H1 (cell line): ENCODE results near the gene GTF2H3. TPM values are rescaled to one million over a fixed set of nuclear protein-coding genes. Genes with fewer than 3 reads are reported as not detected.

ENCODE experiments used
- CTCF ChIA-PET: fragments of 300-600 bp; sonication (Branson Sonifier 250); formaldehyde crosslinking; loops from one replicate; lab custom pipeline; 2021; ENCODE audit not compliant: partially characterized antibody; lab: Charles Lee
- POLR2A ChIA-PET: fragments of 300-600 bp; sonication (Branson Sonifier 250); formaldehyde crosslinking; loops from one replicate; lab custom pipeline; 2021; ENCODE audit warnings: inconsistent platforms; ENCODE audit not compliant: partially characterized antibody; lab: Charles Lee
- DNase-seq, 2 experiments: peaks; one replicate each; pipeline versions ENCODE4 v3.0.0 to v3.0.0-alpha.2; 2010 to 2022; ENCODE audit warnings: low spot score in 2 of 2, low read depth in 1 of 2, mixed read lengths in 1 of 2
- FAIRE-seq: peaks from 2 replicates; lab custom pipeline; 2011; peaks lifted over from hg19 to GRCh38; lab: Jason Lieb, UNC
- H2AFZ ChIP-seq: 2 replicates; pipeline ENCODE4 v1.8.1; 2012; ENCODE audit warnings: low read length, inconsistent platforms
- H2AK5ac ChIP-seq: 2 replicates; pipeline ENCODE4 v1.6.1; 2013; ENCODE audit warnings: low read depth, low read length
- H2BK120ac ChIP-seq: replicated peaks from 2 replicates; pipeline ENCODE3; 2013; ENCODE audit warnings: low read depth, low read length, inconsistent platforms
- H2BK12ac ChIP-seq: 2 replicates; pipeline ENCODE4 v1.6.1; 2013; ENCODE audit warnings: low read depth, low read length
- H2BK15ac ChIP-seq: 2 replicates; pipeline ENCODE4 v1.6.1; 2013; ENCODE audit warnings: low read length
- H2BK20ac ChIP-seq: 2 replicates; pipeline ENCODE4 v1.6.1; 2013; ENCODE audit warnings: low read length
- H2BK5ac ChIP-seq: 2 replicates; pipeline ENCODE4 v1.6.1; 2013; ENCODE audit warnings: low read depth, low read length
- H3K14ac ChIP-seq: 2 replicates; pipeline ENCODE4 v1.6.1; 2013; ENCODE audit warnings: inconsistent platforms; ENCODE audit not compliant: insufficient read length
- H3K18ac ChIP-seq: 2 replicates; pipeline ENCODE4 v1.6.1; 2013; ENCODE audit warnings: low read length; ENCODE audit errors: extremely low read depth
- H3K23ac ChIP-seq: 2 replicates; pipeline ENCODE4 v1.6.1; 2013; ENCODE audit warnings: inconsistent platforms; ENCODE audit not compliant: insufficient read length
- H3K23me2 ChIP-seq: 2 replicates; pipeline ENCODE4 v1.6.1; 2013; ENCODE audit warnings: low read depth, low read length
- H3K27ac ChIP-seq: 2 replicates; pipeline ENCODE4 v1.6.1; 2011; ENCODE audit warnings: low read depth, low read length, inconsistent platforms
- H3K27me3 ChIP-seq, 4 experiments: replicated peaks in 1 of 4; 1 replicate in 1 of 4; 2 replicates in 3 of 4; pipeline versions ENCODE4 v1.6.1 to v1.8.1; 2011 to 2013; ENCODE audit warnings: low read length in 3 of 4, mild to moderate bottlenecking in 3 of 4, inconsistent platforms in 2 of 4, mixed read lengths in 2 of 4, moderate library complexity in 1 of 4; ENCODE audit not compliant: control insufficient read depth in 3 of 4, insufficient read depth in 3 of 4; ENCODE audit errors: extremely low read depth in 1 of 4
- H3K36me3 ChIP-seq, 4 experiments: 2 replicates each; pipeline versions ENCODE4 v1.6.1 to v1.8.1; 2011 to 2013; ENCODE audit warnings: mild to moderate bottlenecking in 4 of 4, low read length in 3 of 4, moderate library complexity in 2 of 4, control low read depth in 1 of 4, inconsistent platforms in 1 of 4; ENCODE audit not compliant: insufficient read depth in 4 of 4, control insufficient read depth in 2 of 4
- H3K4ac ChIP-seq: replicated peaks from 2 replicates; pipeline ENCODE3; 2013; ENCODE audit warnings: low read length, low read depth, mixed read lengths, inconsistent platforms; ENCODE audit not compliant: insufficient read length
- H3K4me1 ChIP-seq, 4 experiments: replicated peaks in 1 of 4; 1 replicate in 1 of 4; 2 replicates in 3 of 4; pipeline versions ENCODE4 v1.6.1 to v1.8.1; 2011 to 2013; ENCODE audit warnings: low read length in 3 of 4, inconsistent platforms in 2 of 4, mixed read lengths in 1 of 4; ENCODE audit not compliant: insufficient read depth in 4 of 4, control insufficient read depth in 3 of 4
- H3K4me2 ChIP-seq, 2 experiments: 2 replicates each; pipeline versions ENCODE4 v1.6.1 to v1.8.1; 2011 to 2013; ENCODE audit warnings: low read depth in 2 of 2, low read length in 2 of 2, control low read depth in 1 of 2, inconsistent platforms in 1 of 2, mild to moderate bottlenecking in 1 of 2; ENCODE audit not compliant: insufficient read depth in 1 of 2
- H3K4me3 ChIP-seq, 4 experiments: fragments of 200-600, 300-600 bp in 1 of 4; sonication (generic), shearing (Covaris generic), sonication (Bioruptor Twin) in 1 of 4; 2 replicates each; pipeline versions ENCODE4 v1.5.1 to v1.8.1; 2011 to 2016; ENCODE audit warnings: low read length in 4 of 4, low read depth in 3 of 4, control low read depth in 2 of 4, inconsistent platforms in 2 of 4, mild to moderate bottlenecking in 2 of 4, mixed read lengths in 1 of 4, moderate library complexity in 1 of 4; ENCODE audit not compliant: insufficient read depth in 2 of 4; ENCODE audit errors: extremely low read depth in 1 of 4
- H3K56ac ChIP-seq: replicated peaks from 2 replicates; pipeline ENCODE3; 2013; ENCODE audit warnings: low read depth, mild to moderate bottlenecking, mixed read lengths, low read length, inconsistent platforms; ENCODE audit not compliant: insufficient read length
- H3K79me1 ChIP-seq: 2 replicates; pipeline ENCODE4 v1.6.1; 2013; ENCODE audit warnings: low read depth, low read length, control low read depth
- H3K79me2 ChIP-seq, 2 experiments: 2 replicates each; pipeline versions ENCODE4 v1.6.1 to v1.8.1; 2012 to 2013; ENCODE audit warnings: low read length in 2 of 2, mild to moderate bottlenecking in 2 of 2, inconsistent platforms in 1 of 2; ENCODE audit not compliant: insufficient read depth in 2 of 2, control insufficient read depth in 1 of 2
- H3K9ac ChIP-seq, 4 experiments: replicated peaks in 1 of 4; 1 replicate in 1 of 4; 2 replicates in 3 of 4; pipeline versions ENCODE4 v1.6.1 to v1.8.1; 2011 to 2013; ENCODE audit warnings: low read depth in 3 of 4, low read length in 3 of 4, control low read depth in 2 of 4, mild to moderate bottlenecking in 2 of 4, moderate library complexity in 2 of 4, inconsistent platforms in 1 of 4; ENCODE audit errors: extremely low read depth in 1 of 4
- H3K9me3 ChIP-seq, 2 experiments: 2 replicates each; pipeline versions ENCODE4 v1.6.1 to v1.8.1; 2012 to 2013; ENCODE audit warnings: mild to moderate bottlenecking in 2 of 2, moderate library complexity in 2 of 2, control low read depth in 1 of 2, inconsistent platforms in 1 of 2, low read depth in 1 of 2, low read length in 1 of 2, mixed read lengths in 1 of 2; ENCODE audit not compliant: insufficient read depth in 2 of 2
- H4K20me1 ChIP-seq, 2 experiments: replicated peaks in 1 of 2; 2 replicates each; pipeline versions ENCODE3 to v1.8.1; 2011 to 2013; ENCODE audit warnings: inconsistent platforms in 2 of 2, low read length in 2 of 2, mild to moderate bottlenecking in 1 of 2; ENCODE audit not compliant: insufficient read depth in 2 of 2, control insufficient read depth in 1 of 2
- H4K5ac ChIP-seq: 2 replicates; pipeline ENCODE4 v1.6.1; 2013; ENCODE audit warnings: low read length, low read depth, mixed read lengths, inconsistent platforms; ENCODE audit not compliant: insufficient read length
- H4K8ac ChIP-seq: 2 replicates; pipeline ENCODE4 v1.8.0; 2013; ENCODE audit warnings: mild to moderate bottlenecking, moderate library complexity, low read length, inconsistent platforms; ENCODE audit not compliant: insufficient read depth; ENCODE audit errors: extremely low read depth
- H4K91ac ChIP-seq: replicated peaks from 2 replicates; pipeline ENCODE3; 2013; ENCODE audit warnings: low read length, mixed read lengths, inconsistent platforms; ENCODE audit not compliant: insufficient read length
- CEBPB ChIP-seq: IDR thresholded peaks from 2 replicates; pipeline ENCODE4 v1.6.1; 2012; ENCODE audit warnings: low read depth, low read length
- HDAC2 ChIP-seq, 2 experiments: fragments of 300-600 bp in 1 of 2; sonication (generic) in 1 of 2; IDR thresholded peaks; 2 replicates each; pipeline ENCODE4 v1.6.1; 2011 to 2012; ENCODE audit warnings: low read depth in 2 of 2, low read length in 2 of 2, mild to moderate bottlenecking in 2 of 2, moderate library complexity in 2 of 2, borderline replicate concordance in 1 of 2, inconsistent platforms in 1 of 2
- MAFK ChIP-seq: IDR thresholded peaks from 2 replicates; pipeline ENCODE4 v1.6.1; 2012; ENCODE audit warnings: low read depth, mild to moderate bottlenecking, improper control_type of control experiment, low read length
- PHF8 ChIP-seq: fragments of 200-600 bp; sonication (generic); conservative IDR thresholded peaks from 2 replicates; pipeline ENCODE4 v1.7.1; 2012; ENCODE audit warnings: low read depth, mild to moderate bottlenecking, inconsistent platforms, low read length, moderate library complexity
- POLR2A ChIP-seq, 2 experiments: IDR thresholded peaks; 1 replicate in 1 of 2; 2 replicates in 1 of 2; pipeline ENCODE4 v1.6.1; 2011; ENCODE audit warnings: low read depth in 2 of 2, low read length in 2 of 2, mild to moderate bottlenecking in 2 of 2; ENCODE audit errors: control extremely low read depth in 1 of 2
- RAD21 ChIP-seq, 2 experiments: IDR thresholded peaks in 1 of 2; conservative IDR thresholded peaks in 1 of 2; 2 replicates each; pipeline ENCODE4 v1.6.1; 2011; ENCODE audit warnings: low read depth in 2 of 2, low read length in 2 of 2, improper control_type of control experiment in 1 of 2, inconsistent platforms in 1 of 2, mild to moderate bottlenecking in 1 of 2, moderate library complexity in 1 of 2
- SP1 ChIP-seq: IDR thresholded peaks from 2 replicates; pipeline ENCODE4 v1.6.1; 2011; ENCODE audit warnings: low read depth, low read length
- SP2 ChIP-seq: IDR thresholded peaks from 2 replicates; pipeline ENCODE4 v1.6.1; 2012; ENCODE audit warnings: mild to moderate bottlenecking, low read length, inconsistent platforms
- SP4 ChIP-seq: IDR thresholded peaks from 2 replicates; pipeline ENCODE4 v1.6.1; 2012; ENCODE audit warnings: low read length, inconsistent platforms
- TAF7 ChIP-seq: optimal IDR thresholded peaks from 2 replicates; pipeline ENCODE3; 2011; ENCODE audit warnings: low read depth, mild to moderate bottlenecking, inconsistent platforms, low read length, moderate library complexity, borderline replicate concordance
- WGBS, 2 experiments: shearing (Covaris generic) in 1 of 2; methylation state at CpG; one replicate each; pipeline versions ENCODE4 v1.1.6 to v1.1.7; 2013 to 2015; ENCODE audit warnings: low lambda C conversion rate in 2 of 2, mixed read lengths in 2 of 2, inconsistent platforms in 1 of 2, low coverage in 1 of 2, missing lambda C conversion rate in 1 of 2; ENCODE audit not compliant: insufficient replicate concordance in 2 of 2, insufficient coverage in 1 of 2, insufficient read length in 1 of 2; ENCODE audit errors: extremely low coverage in 1 of 2, missing lambda C conversion rate in 1 of 2; 5-methylcytosine and 5-hydroxymethylcytosine counted together
- polyA plus RNA-seq, 7 experiments: library from polyadenylated mRNA; depleted of rRNA in 3 of 7; stranded (reverse) in 5 of 7; unstranded in 2 of 7; fragments of >200 nt in 5 of 7; fragments of 200-250 nt in 2 of 7; gene quantifications; 1 replicate in 5 of 7; 2 replicates in 1 of 7; 4 replicates in 1 of 7; pipeline versions ENCODE4 v1.2.1 to v1.2.3, GENCODE V29; 2011 to 2013; ENCODE audit warnings: missing spikeins in 2 of 7, mixed read lengths in 2 of 7
- total RNA-seq: library from RNA; stranded (reverse); fragmentation: NEBNext Ultra II Directional; extraction: Animal tissue kit (Norgen Biotek cat#: 25700); gene quantifications from 2 replicates; pipeline ENCODE4 v1.2.1, GENCODE V29; 2021
- TF ChIP-seq, protein P1 (sequence below): IDR thresholded peaks from 2 replicates; pipeline ENCODE4 v1.6.1; 2012; ENCODE audit warnings: low read length, inconsistent platforms

Gene GTF2H3
- total and polyA plus RNA-seq, 2 of the 8 experiments (the other 6 are each of a cell fraction or from before 2014, with no cell fraction given) = 21.0 to 32.1 TPM

DNA sequence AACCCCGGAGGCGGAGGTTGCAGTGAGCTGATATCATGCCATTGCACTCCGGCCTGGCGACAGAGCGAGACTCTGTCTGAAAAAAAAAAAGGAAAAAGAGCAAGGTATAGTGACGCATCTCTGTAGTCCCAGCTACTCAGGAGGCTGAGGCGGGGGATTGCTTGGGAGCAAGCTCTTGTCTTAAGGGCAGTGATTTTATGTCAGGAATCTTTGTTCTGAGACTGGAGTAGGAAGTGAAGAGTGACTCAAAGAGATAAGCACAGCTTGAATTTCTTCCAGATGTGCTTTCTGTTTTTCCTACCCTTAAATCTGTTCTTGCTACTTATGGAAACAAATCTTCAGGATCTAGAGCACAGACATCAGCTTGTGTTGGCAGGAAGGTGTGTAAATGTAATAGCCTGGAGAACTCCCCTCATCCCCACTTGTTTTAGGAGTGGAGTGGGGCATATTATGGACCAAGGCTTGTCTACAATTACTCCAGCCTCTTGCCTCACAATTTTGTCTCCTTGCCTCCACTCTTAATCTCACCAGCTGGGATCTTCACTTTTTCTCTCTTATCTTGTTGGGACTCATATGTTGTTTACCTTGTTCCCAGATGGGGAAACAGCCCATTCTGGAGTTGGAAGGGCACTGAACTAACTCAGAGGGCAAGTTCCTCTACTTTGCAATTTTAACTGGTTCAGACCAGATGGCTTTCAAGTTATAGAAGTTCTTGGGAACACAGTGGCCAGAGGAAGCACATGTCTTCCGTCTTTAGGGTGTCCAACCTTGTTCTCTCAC, 41.7 kb upstream of the GTF2H3 start:
- Histone ChIP-seq H4K8ac (no peak overlapping the region), H3K4me1 (no peaks in the 10 kb centered on the region; a peak in 1 of 7 replicates), H2BK5ac (no peak overlapping the region), H2BK120ac (no peak overlapping the region), H3K4me3 (no peak overlapping the region), H3K79me1 (peaks cover 4% of the 10 kb centered on the region; the same call in 1 of the 2 replicates), H4K20me1 (peaks cover 2 to 6% of the 10 kb centered on the region in 2 experiments), H4K91ac (no peak overlapping the region), H3K9ac (no peak overlapping the region), H3K4ac (no peak overlapping the region), H3K23me2 (no peaks in the 10 kb centered on the region), H2AFZ (no peak overlapping the region), H4K5ac (no peak overlapping the region), H3K23ac (no peak overlapping the region), H3K4me2 (no peak overlapping the region), H2BK15ac (no peak overlapping the region), H3K79me2 (peaks cover 2 to 37% of the 10 kb centered on the region in 2 experiments; a peak in 3 of 4 replicates), H3K18ac (no peak overlapping the region), H2BK20ac (no peak overlapping the region), H3K14ac (no peak overlapping the region), H3K9me3 (no peaks in the 10 kb centered on the region), H3K27ac (no peak overlapping the region), H3K27me3 (no peaks in the 10 kb centered on the region), H3K56ac (no peak overlapping the region), H2BK12ac (no peak overlapping the region), H2AK5ac (no peak overlapping the region), H3K36me3 (peaks cover 19 to 77% (median 53%) of the 10 kb centered on the region in 4 experiments)
- no peak for DNase-seq
- 82% methylated on average over 8 of the region's 8 CpGs; no CpG with 5 or more reads in 1 of the 2 experiments for WGBS, 2 experiments
- POLR2A ChIA-PET = interaction anchor here (1.0 kb wide), 1 partner anchor 227 kb away, joined by 3 read pairs; the partner anchor contains the start of gene SBNO1
- CTCF ChIA-PET = interaction anchor here (1.0 kb wide), 1 partner anchor 27 kb away, joined by 3 read pairs; no protein-coding TSS in a partner anchor
- FAIRE-seq = no peak
- TF ChIP-seq SP4 (no peak), PHF8 (no peak), POLR2A (IDR thresholded peaks at IDR 0.05; ENCODE audit: control extremely low read depth in 1 of 2, low read depth in 2 of 2, low read length in 2 of 2) (no peak), MAFK (no peak), SP1 (no peak), CEBPB (no peak), HDAC2 (IDR thresholded peaks at IDR 0.05; ENCODE audit: borderline replicate concordance in 1 of 2, low read depth in 2 of 2, low read length in 2 of 2) (no peak), RAD21 (IDR thresholded peaks at IDR 0.05 in 1 of 2, conservative IDR thresholded peaks at IDR 0.05 in 1 of 2; ENCODE audit: low read depth in 2 of 2, low read length in 2 of 2) (no peak), SP2 (no peak), TAF7 (no peak)
- TF ChIP-seq, protein P1, sequence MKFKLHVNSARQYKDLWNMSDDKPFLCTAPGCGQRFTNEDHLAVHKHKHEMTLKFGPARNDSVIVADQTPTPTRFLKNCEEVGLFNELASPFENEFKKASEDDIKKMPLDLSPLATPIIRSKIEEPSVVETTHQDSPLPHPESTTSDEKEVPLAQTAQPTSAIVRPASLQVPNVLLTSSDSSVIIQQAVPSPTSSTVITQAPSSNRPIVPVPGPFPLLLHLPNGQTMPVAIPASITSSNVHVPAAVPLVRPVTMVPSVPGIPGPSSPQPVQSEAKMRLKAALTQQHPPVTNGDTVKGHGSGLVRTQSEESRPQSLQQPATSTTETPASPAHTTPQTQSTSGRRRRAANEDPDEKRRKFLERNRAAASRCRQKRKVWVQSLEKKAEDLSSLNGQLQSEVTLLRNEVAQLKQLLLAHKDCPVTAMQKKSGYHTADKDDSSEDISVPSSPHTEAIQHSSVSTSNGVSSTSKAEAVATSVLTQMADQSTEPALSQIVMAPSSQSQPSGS = no peak
